KBM-7 (cell line): ENCODE measurements around the gene CRHR2.

Experiments
- DNase-seq: peaks from one replicate; pipeline ENCODE4 v3.0.0-alpha.2; 2015
- in situ Hi-C: fragments of 300-500 bp; cut with MboI; formaldehyde crosslinking; loops from 2 replicates; pipeline ENCODE4 v1.14.3; 2020; ENCODE audit warnings: low sequenced_read_pairs, low pct_unique_long_range_greater_than_20kb, mixed read lengths

Gene CRHR2

GRCh38 chr7:30659312-30659711, 22.9 kb downstream of the CRHR2 start:
- DNase-seq: no peak
- in situ Hi-C loops: no loop called here

- DNase-seq: no peak
- in situ Hi-C loops: no loop called here
These were observed 23.7 kb downstream of the CRHR2 start for GRCh38 chr7:30658479-30659074.

- in situ Hi-C loops: no loop called here
- no peak for DNase-seq
These were observed 25.1 kb downstream of the CRHR2 start for GRCh38 chr7:30657131-30657530.

GRCh38 chr7:30656006-30656957, 26.0 kb downstream of the CRHR2 start:
- in situ Hi-C loops: no loop called here
- no peak for DNase-seq

- in situ Hi-C loops: no loop called here
These were observed 26.9 kb downstream of the CRHR2 start for GRCh38 chr7:30655096-30655970.

GRCh38 chr7:30654296-30655090, 27.8 kb downstream of the CRHR2 start:
- no peak for DNase-seq
- in situ Hi-C loops: no loop called here

More at GRCh38 chr7:30655096-30655970, 26.9 kb downstream of the CRHR2 start:
- DNase-seq: no peak

- in situ Hi-C loops: no loop called here
- no peak for DNase-seq
These were observed 29.3 kb downstream of the CRHR2 start for GRCh38 chr7:30652698-30653641.

GRCh38 chr7:30652132-30652531, 30.1 kb downstream of the CRHR2 start:
- in situ Hi-C loops: no loop called here
- no peak for DNase-seq

- DNase-seq: no peak
- in situ Hi-C loops: no loop called here
These were observed 31.8 kb downstream of the CRHR2 start for GRCh38 chr7:30650421-30650808.

- in situ Hi-C loops: no loop called here
- DNase-seq: no peak
These were observed 32.4 kb downstream of the CRHR2 start for GRCh38 chr7:30649717-30650420.

- in situ Hi-C loops: no loop called here
- no peak for DNase-seq
These were observed 33.3 kb downstream of the CRHR2 start for GRCh38 chr7:30648744-30649540.

GRCh38 chr7:30647589-30648364, 34.5 kb downstream of the CRHR2 start:
- in situ Hi-C loops: no loop called here
- DNase-seq: no peak

GRCh38 chr7:30646154-30646553, 36.1 kb downstream of the CRHR2 start:
- in situ Hi-C loops: no loop called here
- DNase-seq: no peak

GRCh38 chr7:30645661-30646060, 36.6 kb downstream of the CRHR2 start:
- in situ Hi-C loops: no loop called here
- no peak for DNase-seq

- in situ Hi-C loops: no loop called here
- no peak for DNase-seq
These were observed 37.8 kb downstream of the CRHR2 start for GRCh38 chr7:30644286-30644955.
